ENCODE data around the gene MED7.
"Not testable (repeated sequence)": the region's sequence is repeated elsewhere in the genome, so short reads cannot be mapped to it uniquely, and the experiment has no call there.

Gene MED7, protein sequence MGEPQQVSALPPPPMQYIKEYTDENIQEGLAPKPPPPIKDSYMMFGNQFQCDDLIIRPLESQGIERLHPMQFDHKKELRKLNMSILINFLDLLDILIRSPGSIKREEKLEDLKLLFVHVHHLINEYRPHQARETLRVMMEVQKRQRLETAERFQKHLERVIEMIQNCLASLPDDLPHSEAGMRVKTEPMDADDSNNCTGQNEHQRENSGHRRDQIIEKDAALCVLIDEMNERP

GRCh38 chr5:157142317-157143126, at the start of gene MED7:
Gene MED7 (minus strand): TSS chr5:157142865. CDS start chr5:157139431, 3,434 bp downstream.
- Histone ChIP-seq H3K36me3 (ENCODE audit: control insufficient read depth, insufficient read depth, low read length) (no peaks in the 10 kb centered on the region), H3K4me1 (ENCODE audit: control insufficient read depth, insufficient read depth, low read length) (peaks cover 9% of the 10 kb centered on the region), H3K9ac (ENCODE audit: low read length) (peak within 1 kb of the TSS; percentile 99), H3K9me3 (ENCODE audit: control insufficient read depth, low read length) (no peaks in the 10 kb centered on the region), H3K4me3 (ENCODE audit: low read length) (peak within 1 kb of the TSS; percentile 83), H3K27me3 (ENCODE audit: control insufficient read depth, insufficient read depth, low read length) (no peaks in the 10 kb centered on the region)

DNA sequence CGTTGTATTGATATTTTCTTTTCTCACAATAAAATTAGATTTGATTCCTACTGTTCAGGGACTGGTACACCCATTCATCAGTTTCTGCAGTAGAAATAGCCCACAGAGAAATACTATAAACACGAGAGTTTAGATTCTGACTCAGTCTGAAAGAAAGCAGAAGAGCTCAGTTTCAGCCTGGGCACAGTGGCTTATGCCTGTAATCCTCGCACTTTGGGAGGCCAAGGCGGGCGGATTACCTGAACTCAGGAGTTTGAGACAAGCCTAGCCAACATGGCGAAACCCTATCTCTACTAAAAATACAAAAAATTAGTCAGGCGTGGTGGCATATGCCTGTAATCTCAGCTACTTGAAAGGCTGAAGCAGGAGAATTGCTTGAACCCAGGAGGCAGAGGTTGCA, 46.6 kb upstream of the MED7 start:
- H3K9ac ChIP-seq (ENCODE audit: low read length): no peak overlapping the region
- H3K9me3 ChIP-seq (ENCODE audit: control insufficient read depth, low read length): no peaks in the 10 kb centered on the region

DNA sequence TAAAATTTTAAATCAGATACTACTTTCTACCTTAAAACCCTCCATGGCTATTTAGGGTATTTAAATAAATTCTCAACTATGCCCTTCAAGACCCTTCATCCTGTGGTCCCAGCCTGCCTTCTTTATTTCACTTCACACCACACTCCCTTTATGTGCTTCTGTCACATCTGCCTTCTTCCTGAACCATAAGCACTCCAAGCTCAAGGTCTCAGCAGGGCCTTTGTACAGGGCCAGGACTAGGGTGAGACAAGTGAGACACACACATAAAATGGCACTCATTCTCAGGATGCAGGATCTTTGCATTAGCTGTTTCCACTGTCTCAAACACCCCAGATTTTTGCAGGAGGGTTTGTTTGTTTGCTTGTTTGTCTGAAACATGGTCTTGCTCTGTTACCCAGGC, 45.6 kb upstream of the MED7 start:
- H3K36me3 ChIP-seq (ENCODE audit: control insufficient read depth, insufficient read depth, low read length): no peaks in the 10 kb centered on the region
- no peaks in the 10 kb centered on the region for H3K4me1 ChIP-seq (ENCODE audit: control insufficient read depth, insufficient read depth, low read length)

More for the DNA sequence above, 46.6 kb upstream of the MED7 start:
- Histone ChIP-seq H3K27me3 (ENCODE audit: control insufficient read depth, insufficient read depth, low read length) (no peaks in the 10 kb centered on the region), H3K36me3 (ENCODE audit: control insufficient read depth, insufficient read depth, low read length) (no peaks in the 10 kb centered on the region), H3K4me1 (ENCODE audit: control insufficient read depth, insufficient read depth, low read length) (no peaks in the 10 kb centered on the region), H3K4me3 (ENCODE audit: low read length) (no peak overlapping the region)

GRCh38 chr5:157187046-157187754, 44.5 kb upstream of the MED7 start:
- Histone ChIP-seq H3K9ac (ENCODE audit: low read length) (no peak overlapping the region), H3K4me3 (ENCODE audit: low read length) (no peak overlapping the region), H3K4me1 (ENCODE audit: control insufficient read depth, insufficient read depth, low read length) (no peaks in the 10 kb centered on the region), H3K9me3 (ENCODE audit: control insufficient read depth, low read length) (no peaks in the 10 kb centered on the region), H3K36me3 (ENCODE audit: control insufficient read depth, insufficient read depth, low read length) (no peaks in the 10 kb centered on the region), H3K27me3 (ENCODE audit: control insufficient read depth, insufficient read depth, low read length) (no peaks in the 10 kb centered on the region)

More for the DNA sequence above, 45.6 kb upstream of the MED7 start:
- no peaks in the 10 kb centered on the region for H3K9me3 ChIP-seq (ENCODE audit: control insufficient read depth, low read length)
- no peaks in the 10 kb centered on the region for H3K27me3 ChIP-seq (ENCODE audit: control insufficient read depth, insufficient read depth, low read length)
- H3K9ac ChIP-seq (ENCODE audit: low read length): no peak overlapping the region
- H3K4me3 ChIP-seq (ENCODE audit: low read length): no peak overlapping the region

DNA sequence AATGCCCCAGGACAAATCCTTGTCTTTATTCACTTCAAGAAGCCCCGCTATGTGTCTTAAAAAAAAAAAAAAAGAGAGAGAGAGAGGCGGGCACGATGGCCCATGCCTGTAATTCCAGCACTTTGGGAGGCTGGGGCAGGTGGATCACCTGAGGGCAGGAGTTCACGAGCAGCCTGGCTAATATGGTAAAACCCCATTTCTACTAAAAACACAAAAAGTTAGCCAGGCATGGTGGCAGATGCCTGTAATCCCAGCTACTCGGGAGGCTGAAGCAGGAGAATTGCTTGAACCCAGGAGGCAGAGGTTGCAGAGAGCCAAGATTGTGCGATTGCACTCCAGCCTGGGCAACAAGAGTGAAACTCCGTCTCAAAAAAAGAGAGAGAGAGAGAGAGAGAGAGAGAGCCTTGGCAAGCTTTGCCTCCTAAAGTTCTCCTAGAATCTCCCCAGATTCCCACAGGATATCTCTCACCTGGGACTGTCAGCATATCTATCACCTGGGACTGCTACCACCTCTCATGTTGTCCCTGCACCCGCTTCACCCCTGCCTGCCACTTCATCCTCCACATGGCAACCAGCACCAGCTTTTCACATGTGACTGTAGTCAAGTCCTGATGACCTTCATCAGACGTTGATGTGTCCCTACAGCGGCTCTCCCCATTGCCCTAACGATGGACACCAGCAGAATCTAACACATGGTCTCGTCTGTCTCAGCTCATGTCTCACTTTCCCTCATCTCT, 43.8 kb upstream of the MED7 start:
- no peaks in the 10 kb centered on the region for H3K36me3 ChIP-seq (ENCODE audit: control insufficient read depth, insufficient read depth, low read length)
- no peaks in the 10 kb centered on the region for H3K9me3 ChIP-seq (ENCODE audit: control insufficient read depth, low read length)
- no peaks in the 10 kb centered on the region for H3K4me1 ChIP-seq (ENCODE audit: control insufficient read depth, insufficient read depth, low read length)
- H3K4me3 ChIP-seq (ENCODE audit: low read length): no peak overlapping the region
- H3K27me3 ChIP-seq (ENCODE audit: control insufficient read depth, insufficient read depth, low read length): no peaks in the 10 kb centered on the region
- no peak overlapping the region for H3K9ac ChIP-seq (ENCODE audit: low read length)

DNA sequence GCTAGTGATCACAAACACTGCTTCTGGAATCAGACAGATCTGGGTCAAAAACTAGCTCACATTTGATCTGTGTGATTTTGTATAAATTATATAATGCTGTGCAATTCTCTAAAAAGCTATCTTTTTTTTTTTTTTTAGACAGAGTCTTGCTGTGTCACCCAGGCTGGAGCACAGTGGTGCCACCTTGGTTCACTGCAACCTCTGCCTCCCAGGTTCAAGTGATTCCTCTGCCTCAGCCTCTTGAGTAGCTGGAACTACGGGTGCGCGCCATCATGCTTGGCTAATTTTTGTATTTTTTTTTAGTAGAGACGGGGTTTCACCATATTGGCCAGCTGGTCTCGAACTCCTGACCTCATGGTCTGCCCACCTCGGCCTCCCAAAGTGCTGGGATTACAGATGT, 42.5 kb upstream of the MED7 start:
- not testable (repeated sequence) for H3K9me3 ChIP-seq (ENCODE audit: control insufficient read depth, low read length); H3K9ac ChIP-seq (ENCODE audit: low read length); H3K36me3 ChIP-seq (ENCODE audit: control insufficient read depth, insufficient read depth, low read length); H3K4me3 ChIP-seq (ENCODE audit: low read length); H3K4me1 ChIP-seq (ENCODE audit: control insufficient read depth, insufficient read depth, low read length); H3K27me3 ChIP-seq (ENCODE audit: control insufficient read depth, insufficient read depth, low read length)

GRCh38 chr5:157184117-157184670, 41.5 kb upstream of the MED7 start:
- H3K36me3 ChIP-seq (ENCODE audit: control insufficient read depth, insufficient read depth, low read length): no peaks in the 10 kb centered on the region
- no peaks in the 10 kb centered on the region for H3K27me3 ChIP-seq (ENCODE audit: control insufficient read depth, insufficient read depth, low read length)
- H3K9ac ChIP-seq (ENCODE audit: low read length): no peak overlapping the region
- H3K4me1 ChIP-seq (ENCODE audit: control insufficient read depth, insufficient read depth, low read length): no peaks in the 10 kb centered on the region
- no peak overlapping the region for H3K4me3 ChIP-seq (ENCODE audit: low read length)
- no peaks in the 10 kb centered on the region for H3K9me3 ChIP-seq (ENCODE audit: control insufficient read depth, low read length)

DNA sequence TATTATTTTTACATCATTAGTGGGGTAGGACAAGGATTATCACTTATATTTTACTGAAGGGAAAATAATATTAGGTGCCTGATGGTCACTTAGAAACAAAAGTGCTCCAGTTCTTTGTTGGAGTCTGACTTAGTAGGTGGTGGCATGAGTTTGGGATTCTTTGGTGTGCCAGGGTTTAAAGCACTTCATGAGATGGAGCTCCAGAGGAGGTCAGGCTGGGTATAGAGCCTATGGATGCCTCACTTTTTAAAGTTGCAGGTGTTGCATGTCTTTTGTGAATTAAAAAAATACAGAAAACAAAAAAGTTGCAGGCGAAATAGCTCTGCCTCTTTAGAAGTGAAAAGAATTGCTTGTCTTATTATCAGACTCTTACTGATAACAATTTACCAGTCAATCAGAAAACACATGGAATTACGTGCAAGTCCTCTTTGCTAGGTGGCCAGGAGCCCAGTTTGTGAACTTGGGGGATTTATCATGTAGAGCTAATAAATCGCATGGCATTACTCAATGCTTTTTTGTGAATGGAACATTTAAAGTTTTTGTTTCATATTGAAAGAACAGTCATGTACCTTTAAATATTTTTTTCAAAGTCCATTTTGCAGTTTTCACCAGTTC, 39.6 kb upstream of the MED7 start:
- Histone ChIP-seq H3K9me3 (ENCODE audit: control insufficient read depth, low read length) (no peaks in the 10 kb centered on the region), H3K9ac (ENCODE audit: low read length) (no peak overlapping the region), H3K4me3 (ENCODE audit: low read length) (no peak overlapping the region), H3K36me3 (ENCODE audit: control insufficient read depth, insufficient read depth, low read length) (no peaks in the 10 kb centered on the region), H3K4me1 (ENCODE audit: control insufficient read depth, insufficient read depth, low read length) (no peaks in the 10 kb centered on the region), H3K27me3 (ENCODE audit: control insufficient read depth, insufficient read depth, low read length) (no peaks in the 10 kb centered on the region)

DNA sequence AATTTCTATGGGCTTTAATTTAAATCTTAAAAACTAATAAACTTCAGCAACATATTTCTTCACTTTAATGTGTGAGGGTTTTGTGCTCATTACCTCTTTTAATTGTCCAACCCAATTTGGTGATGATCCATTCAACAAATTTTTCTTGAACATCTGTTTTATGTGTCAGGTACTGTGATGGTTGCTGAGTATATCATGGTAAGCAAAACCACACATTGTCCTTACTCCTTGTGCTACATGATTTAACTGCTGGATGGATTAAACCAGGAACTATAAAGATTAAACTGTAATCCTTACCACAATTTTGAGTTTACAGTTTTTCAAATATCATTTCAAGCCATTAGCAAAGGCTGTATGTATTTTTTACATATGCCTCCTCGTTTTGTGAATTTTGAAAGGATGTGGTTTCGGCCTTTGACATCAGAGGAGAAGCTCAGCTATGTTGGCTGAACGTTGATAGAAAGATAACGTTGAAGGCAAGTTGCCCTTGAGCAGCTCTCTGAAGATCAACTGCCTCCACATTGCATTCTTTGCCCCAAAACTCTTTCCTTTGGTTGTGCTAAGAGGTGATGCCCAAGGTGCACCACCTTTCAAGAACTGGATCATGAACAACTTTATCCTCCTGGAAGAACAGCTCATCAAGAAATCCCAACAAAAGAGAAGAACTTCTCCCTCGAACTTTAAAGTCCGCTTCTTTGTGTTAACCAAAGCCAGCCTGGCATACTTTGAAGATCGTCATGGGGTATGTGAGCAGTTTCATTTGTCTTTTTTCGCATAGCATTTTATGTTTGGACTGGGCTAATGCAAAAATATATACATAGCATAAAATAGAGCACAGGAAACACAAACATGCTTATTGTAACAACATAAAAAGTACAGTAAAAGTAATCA, 38.0 kb upstream of the MED7 start, which contains the start of gene ITK:
ITK (plus strand) TSS at position 467 of the 891 bp plus-strand sequence; CDS start at position 605, 138 bp downstream.
- Histone ChIP-seq H3K9ac (ENCODE audit: low read length) (no peak within 1 kb of the TSS), H3K4me3 (ENCODE audit: low read length) (no peak within 1 kb of the TSS), H3K36me3 (ENCODE audit: control insufficient read depth, insufficient read depth, low read length) (no peaks in the 10 kb centered on the region), H3K9me3 (ENCODE audit: control insufficient read depth, low read length) (no peaks in the 10 kb centered on the region), H3K4me1 (ENCODE audit: control insufficient read depth, insufficient read depth, low read length) (no peaks in the 10 kb centered on the region), H3K27me3 (ENCODE audit: control insufficient read depth, insufficient read depth, low read length) (no peaks in the 10 kb centered on the region)

DNA sequence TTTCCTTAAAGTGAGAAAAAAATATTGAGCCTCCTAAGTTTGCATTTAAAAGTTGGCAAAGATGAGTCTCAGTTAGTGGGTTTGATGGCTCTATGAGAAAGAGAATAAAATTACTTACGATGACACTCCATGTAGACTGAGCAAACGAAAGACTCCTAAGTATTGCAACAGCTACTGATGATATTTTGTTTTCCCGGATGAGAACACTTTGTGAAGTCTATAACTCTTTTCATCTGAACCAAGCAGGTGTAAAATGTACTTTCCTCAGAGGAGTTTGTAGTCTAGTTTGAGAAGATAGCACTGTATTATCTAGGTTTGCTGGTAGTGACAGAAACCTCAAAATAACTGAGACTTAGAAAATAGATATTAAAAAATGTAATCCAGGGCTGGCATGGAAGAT, 36.3 kb upstream of the MED7 start:
- no peaks in the 10 kb centered on the region for H3K36me3 ChIP-seq (ENCODE audit: control insufficient read depth, insufficient read depth, low read length)
- no peak overlapping the region for H3K4me3 ChIP-seq (ENCODE audit: low read length)
- H3K4me1 ChIP-seq (ENCODE audit: control insufficient read depth, insufficient read depth, low read length): no peaks in the 10 kb centered on the region
- H3K9ac ChIP-seq (ENCODE audit: low read length): no peak overlapping the region
- H3K27me3 ChIP-seq (ENCODE audit: control insufficient read depth, insufficient read depth, low read length): no peaks in the 10 kb centered on the region
- H3K9me3 ChIP-seq (ENCODE audit: control insufficient read depth, low read length): no peaks in the 10 kb centered on the region
